ENCODE measurements around the gene WWC2. TPM values are rescaled to one million over a fixed set of nuclear protein-coding genes. Genes with fewer than 3 reads are reported as not detected.

Gene WWC2
- polyA plus RNA-seq, 2 of the 4 experiments (the other 2 are of a cell fraction): 14.9 to 26.9 TPM

DNA sequence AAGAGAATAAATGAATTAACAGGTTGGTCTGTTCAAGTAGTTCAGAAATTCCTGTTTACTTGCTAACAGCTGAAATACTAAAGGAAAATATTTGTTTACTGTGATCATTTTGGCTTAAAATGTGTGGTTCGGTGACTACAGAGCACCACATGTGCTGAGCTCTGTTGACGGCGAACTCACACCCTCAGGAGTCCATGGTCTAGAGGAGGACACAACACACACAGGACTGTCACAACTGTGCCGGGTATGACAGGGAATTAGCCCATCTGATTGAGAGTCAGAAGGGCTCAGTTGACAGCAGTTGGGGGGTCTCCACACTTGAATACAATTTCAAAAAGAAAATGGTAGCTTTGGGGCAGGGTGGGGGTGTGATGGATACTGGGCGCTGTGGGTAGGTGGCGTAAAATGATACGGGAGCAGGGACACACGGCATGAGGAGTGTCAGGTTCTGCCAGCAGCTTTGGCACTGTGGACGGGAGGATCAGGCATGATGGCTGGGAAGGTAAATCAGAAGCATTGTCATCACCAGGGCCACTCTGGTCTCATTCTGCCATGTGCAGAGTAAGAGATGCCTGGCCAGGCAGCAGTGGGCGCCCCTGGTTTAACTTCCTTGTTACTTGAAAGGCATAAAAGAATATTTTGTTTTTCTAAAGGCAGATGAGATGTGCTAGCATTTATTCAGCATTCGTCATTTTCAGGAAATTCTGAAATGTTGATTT is 187.7 kb downstream of the WWC2 start (continued):
- TF ChIP-seq, protein P1, sequence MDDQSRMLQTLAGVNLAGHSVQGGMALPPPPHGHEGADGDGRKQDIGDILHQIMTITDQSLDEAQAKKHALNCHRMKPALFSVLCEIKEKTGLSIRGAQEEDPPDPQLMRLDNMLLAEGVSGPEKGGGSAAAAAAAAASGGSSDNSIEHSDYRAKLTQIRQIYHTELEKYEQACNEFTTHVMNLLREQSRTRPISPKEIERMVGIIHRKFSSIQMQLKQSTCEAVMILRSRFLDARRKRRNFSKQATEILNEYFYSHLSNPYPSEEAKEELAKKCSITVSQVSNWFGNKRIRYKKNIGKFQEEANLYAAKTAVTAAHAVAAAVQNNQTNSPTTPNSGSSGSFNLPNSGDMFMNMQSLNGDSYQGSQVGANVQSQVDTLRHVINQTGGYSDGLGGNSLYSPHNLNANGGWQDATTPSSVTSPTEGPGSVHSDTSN (IDR thresholded peaks at IDR 0.05): no peak
- TF ChIP-seq EP300 (IDR thresholded peaks at IDR 0.05): no peak
- TF ChIP-seq CHD2 (IDR thresholded peaks at IDR 0.05; ENCODE audit: low read length, partially characterized antibody): no peak

DNA sequence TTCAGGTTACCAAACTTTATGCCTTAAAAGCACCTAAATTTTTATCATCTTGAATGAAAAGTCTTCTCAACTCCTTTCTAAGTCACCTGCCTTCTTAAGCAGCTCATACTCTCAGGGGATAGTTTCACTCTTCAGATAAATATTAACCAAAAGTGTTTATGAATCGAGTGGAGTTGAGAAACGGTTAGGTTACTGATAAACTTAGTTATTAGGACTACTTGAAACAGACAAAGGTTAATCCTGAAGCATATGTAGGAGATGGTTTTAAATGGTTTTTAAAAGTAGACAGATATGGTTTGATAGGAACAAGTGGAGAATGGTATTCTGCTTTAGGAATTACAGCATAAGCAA is 188.2 kb downstream of the WWC2 start:
- Histone ChIP-seq H3K9me3 (no peaks in the 10 kb centered on the region), H3K4me3 (no peak overlapping the region), H3K4me2 (peak overlapping the region; percentile 32; the same call in 1 of the 3 replicates), H3K27ac (no peak overlapping the region), H3K4me1 (peaks cover 9% of the 10 kb centered on the region; the same call in 1 of the 3 replicates)
- TF ChIP-seq, protein P2, sequence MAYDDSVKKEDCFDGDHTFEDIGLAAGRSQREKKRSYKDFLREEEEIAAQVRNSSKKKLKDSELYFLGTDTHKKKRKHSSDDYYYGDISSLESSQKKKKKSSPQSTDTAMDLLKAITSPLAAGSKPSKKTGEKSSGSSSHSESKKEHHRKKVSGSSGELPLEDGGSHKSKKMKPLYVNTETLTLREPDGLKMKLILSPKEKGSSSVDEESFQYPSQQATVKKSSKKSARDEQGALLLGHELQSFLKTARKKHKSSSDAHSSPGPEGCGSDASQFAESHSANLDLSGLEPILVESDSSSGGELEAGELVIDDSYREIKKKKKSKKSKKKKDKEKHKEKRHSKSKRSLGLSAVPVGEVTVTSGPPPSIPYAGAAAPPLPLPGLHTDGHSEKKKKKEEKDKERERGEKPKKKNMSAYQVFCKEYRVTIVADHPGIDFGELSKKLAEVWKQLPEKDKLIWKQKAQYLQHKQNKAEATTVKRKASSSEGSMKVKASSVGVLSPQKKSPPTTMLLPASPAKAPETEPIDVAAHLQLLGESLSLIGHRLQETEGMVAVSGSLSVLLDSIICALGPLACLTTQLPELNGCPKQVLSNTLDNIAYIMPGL (CRISPR knock-in tag; IDR thresholded peaks at IDR 0.05; ENCODE audit: borderline replicate concordance): no peak
- TF ChIP-seq PHF8 (IDR thresholded peaks at IDR 0.05; ENCODE audit: borderline replicate concordance, low read depth): no peak
- TF ChIP-seq RFX5 (IDR thresholded peaks at IDR 0.05): no peak
- TF ChIP-seq HEYL (CRISPR knock-in tag; IDR thresholded peaks at IDR 0.05): no peak
- TF ChIP-seq, protein P3, sequence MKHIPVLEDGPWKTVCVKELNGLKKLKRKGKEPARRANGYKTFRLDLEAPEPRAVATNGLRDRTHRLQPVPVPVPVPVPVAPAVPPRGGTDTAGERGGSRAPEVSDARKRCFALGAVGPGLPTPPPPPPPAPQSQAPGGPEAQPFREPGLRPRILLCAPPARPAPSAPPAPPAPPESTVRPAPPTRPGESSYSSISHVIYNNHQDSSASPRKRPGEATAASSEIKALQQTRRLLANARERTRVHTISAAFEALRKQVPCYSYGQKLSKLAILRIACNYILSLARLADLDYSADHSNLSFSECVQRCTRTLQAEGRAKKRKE (CRISPR knock-in tag; IDR thresholded peaks at IDR 0.05; ENCODE audit: low read depth): no peak
- TF ChIP-seq HOXB5 (CRISPR knock-in tag; IDR thresholded peaks at IDR 0.05): no peak
- TF ChIP-seq POLR2A (IDR thresholded peaks at IDR 0.05; ENCODE audit: low read length): no peak
- TF ChIP-seq, protein P1 (IDR thresholded peaks at IDR 0.05): no peak
- TF ChIP-seq RAD21 (conservative IDR thresholded peaks at IDR 0.05 in 1 of 2, IDR thresholded peaks at IDR 0.05 in 1 of 2): no peak
- TF ChIP-seq CBX2 (IDR thresholded peaks at IDR 0.05; ENCODE audit: borderline replicate concordance, low read depth): no peak
- TF ChIP-seq NFE2L2 (conservative IDR thresholded peaks at IDR 0.05; ENCODE audit: low read length): no peak
- TF ChIP-seq, protein P4, sequence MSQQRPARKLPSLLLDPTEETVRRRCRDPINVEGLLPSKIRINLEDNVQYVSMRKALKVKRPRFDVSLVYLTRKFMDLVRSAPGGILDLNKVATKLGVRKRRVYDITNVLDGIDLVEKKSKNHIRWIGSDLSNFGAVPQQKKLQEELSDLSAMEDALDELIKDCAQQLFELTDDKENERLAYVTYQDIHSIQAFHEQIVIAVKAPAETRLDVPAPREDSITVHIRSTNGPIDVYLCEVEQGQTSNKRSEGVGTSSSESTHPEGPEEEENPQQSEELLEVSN (IDR thresholded peaks at IDR 0.05; ENCODE audit: borderline replicate concordance, low read depth): no peak
- TF ChIP-seq JUN (IDR thresholded peaks at IDR 0.05): no peak
- TF ChIP-seq, protein P5, sequence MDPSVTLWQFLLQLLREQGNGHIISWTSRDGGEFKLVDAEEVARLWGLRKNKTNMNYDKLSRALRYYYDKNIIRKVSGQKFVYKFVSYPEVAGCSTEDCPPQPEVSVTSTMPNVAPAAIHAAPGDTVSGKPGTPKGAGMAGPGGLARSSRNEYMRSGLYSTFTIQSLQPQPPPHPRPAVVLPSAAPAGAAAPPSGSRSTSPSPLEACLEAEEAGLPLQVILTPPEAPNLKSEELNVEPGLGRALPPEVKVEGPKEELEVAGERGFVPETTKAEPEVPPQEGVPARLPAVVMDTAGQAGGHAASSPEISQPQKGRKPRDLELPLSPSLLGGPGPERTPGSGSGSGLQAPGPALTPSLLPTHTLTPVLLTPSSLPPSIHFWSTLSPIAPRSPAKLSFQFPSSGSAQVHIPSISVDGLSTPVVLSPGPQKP (IDR thresholded peaks at IDR 0.05; ENCODE audit: low read depth, low read length): no peak
- TF ChIP-seq RCOR1 (IDR thresholded peaks at IDR 0.05; ENCODE audit: low read depth, low read length): no peak
- TF ChIP-seq HDAC2 (IDR thresholded peaks at IDR 0.05): no peak
- DNase-seq (ENCODE audit: low read depth in 1 of 2, low spot score in 1 of 2) (no peak), ATAC-seq (no peak), FAIRE-seq (no peak)
- ChIA-PET CTCF (interaction anchor here (1.0 to 1.3 kb wide), 2 partner anchors 10 to 214 kb away, joined by 4 to 5 read pairs; no protein-coding TSS in a partner anchor), POLR2A (no interaction called here)
- WGBS (ENCODE audit: missing lambda C conversion rate): 12% methylated on average over 2 of the region's 2 CpGs

All from A549 (cell line).